GM12878 (cell line): Measurements from ENCODE around the gene MRPL46. TPM values are rescaled to one million over a fixed set of nuclear protein-coding genes. Genes with fewer than 3 reads are reported as not detected.

Experiments
- ATAC-seq: fragments of 200-7000 bp; cut with Tn5 transposase; 3 replicates; pipeline ENCODE4 v1.9.1; 2020; ENCODE audit warnings: mild to moderate bottlenecking, moderate library complexity
- BruUV-seq: library from RNA; stranded (reverse); fragments of 400-500 nt; replicated peaks from 2 replicates; lab custom pipeline; 2021; lab: Mats Ljungman, UMichigan
- CTCF ChIA-PET: fragments of 300-600 bp; sonication (Branson Sonifier 250); formaldehyde crosslinking; extraction: SDS; loops from one replicate; lab custom pipeline; 2021; ENCODE audit warnings: inconsistent platforms; lab: Yijun Ruan, JAX
- POLR2A ChIA-PET: fragments of 350-600 bp; formaldehyde crosslinking; extraction: SDS; loops from one replicate; lab custom pipeline; 2021; ENCODE audit warnings: inconsistent platforms; lab: Charles Lee
- RAD21 ChIA-PET: fragments of 300-600 bp; sonication (Branson Sonifier 250); formaldehyde crosslinking; loops from one replicate; lab custom pipeline; 2023; ENCODE audit warnings: antibody characterized with exemption; ENCODE audit not compliant: unreplicated experiment; lab: Charles Lee
- SMC1A ChIA-PET: fragments of 300-600 bp; sonication (Branson Sonifier 250); formaldehyde crosslinking; loops from one replicate; lab custom pipeline; 2023; ENCODE audit not compliant: unreplicated experiment, uncharacterized antibody; lab: Charles Lee
- DNase-seq: peaks from one replicate; pipeline ENCODE4 v3.0.0-alpha.2; 2011; ENCODE audit warnings: low read depth, low spot score
- FAIRE-seq: peaks from 3 replicates; lab custom pipeline; 2011; peaks lifted over from hg19 to GRCh38; lab: Jason Lieb, UNC
- H2AFZ ChIP-seq: 2 replicates; pipeline ENCODE4 v1.6.0; 2011; ENCODE audit warnings: low read depth, low read length, control low read depth; ENCODE audit not compliant: control insufficient read depth
- H3K27ac ChIP-seq: 2 replicates; pipeline ENCODE4 v1.5.1; 2011; ENCODE audit warnings: control low read depth; ENCODE audit not compliant: control insufficient read depth, insufficient read depth
- H3K27me3 ChIP-seq, 2 experiments: replicated peaks in 1 of 2; 2 replicates each; pipeline versions ENCODE4 v1.6.0 to v1.6.1; 2011; ENCODE audit warnings: low read length in 1 of 2; ENCODE audit not compliant: control insufficient read depth in 2 of 2, insufficient read depth in 2 of 2
- H3K36me3 ChIP-seq, 2 experiments: 2 replicates each; pipeline ENCODE4 v1.5.1; 2011; ENCODE audit warnings: low read length in 1 of 2; ENCODE audit not compliant: control insufficient read depth in 2 of 2, insufficient read depth in 2 of 2
- H3K4me1 ChIP-seq: 2 replicates; pipeline ENCODE4 v1.6.1; 2011; ENCODE audit warnings: mild to moderate bottlenecking, low read length, moderate library complexity, mixed read lengths; ENCODE audit not compliant: control insufficient read depth, insufficient read depth
- H3K4me2 ChIP-seq: 2 replicates; pipeline ENCODE4 v1.6.0; 2011; ENCODE audit warnings: control low read depth; ENCODE audit not compliant: control insufficient read depth, insufficient read depth
- H3K4me3 ChIP-seq: fragments of 200-600 bp; sonication (generic); 2 replicates; pipeline ENCODE4 v1.5.1; 2016
- H3K79me2 ChIP-seq: 2 replicates; pipeline ENCODE4 v1.6.0; 2011; ENCODE audit warnings: low read length; ENCODE audit not compliant: control insufficient read depth, insufficient read depth
- H3K9ac ChIP-seq: 2 replicates; pipeline ENCODE4 v1.8.0; 2011; ENCODE audit warnings: low read length, control low read depth, mixed read lengths; ENCODE audit not compliant: control insufficient read depth, insufficient read depth
- H3K9me3 ChIP-seq: replicated peaks from 3 replicates; pipeline ENCODE4 v1.5.1; 2011; ENCODE audit warnings: mild to moderate bottlenecking, low read length; ENCODE audit not compliant: control insufficient read depth, insufficient read depth
- H4K20me1 ChIP-seq: 2 replicates; pipeline ENCODE4 v1.6.0; 2011; ENCODE audit not compliant: control insufficient read depth, insufficient read depth
- CREM ChIP-seq: IDR thresholded peaks from 2 replicates; pipeline ENCODE4 v1.6.1; 2014; ENCODE audit warnings: antibody characterized with exemption, low read depth
- KLF5 ChIP-seq: fragments of 450-650 bp; IDR thresholded peaks from 2 replicates; pipeline ENCODE4 v1.6.1; 2014; ENCODE audit warnings: mild to moderate bottlenecking; ENCODE audit not compliant: partially characterized antibody
- MTA2 ChIP-seq: fragments of 450-650 bp; IDR thresholded peaks from 2 replicates; pipeline ENCODE4 v1.6.1; 2016; ENCODE audit warnings: low read depth, mild to moderate bottlenecking, moderate library complexity
- NR2F1 ChIP-seq: fragments of 450-650 bp; conservative IDR thresholded peaks from 2 replicates; pipeline ENCODE4 v1.6.1; 2017; ENCODE audit warnings: mild to moderate bottlenecking
- NRF1 ChIP-seq: conservative IDR thresholded peaks from 2 replicates; pipeline ENCODE4 v1.6.1; 2011; ENCODE audit warnings: mild to moderate bottlenecking, low read depth, low read length, improper control_type of control experiment
- SMC3 ChIP-seq: IDR thresholded peaks from 2 replicates; pipeline ENCODE4 v1.6.1; 2011; ENCODE audit warnings: low read length, improper control_type of control experiment, borderline replicate concordance
- SRF ChIP-seq, 2 experiments: IDR thresholded peaks; 2 replicates each; pipeline ENCODE4 v1.6.1; 2011; ENCODE audit warnings: low read depth in 2 of 2, low read length in 2 of 2, mild to moderate bottlenecking in 1 of 2, moderate library complexity in 1 of 2
- TAF1 ChIP-seq: IDR thresholded peaks from 2 replicates; pipeline ENCODE4 v1.6.1; 2011; ENCODE audit warnings: mild to moderate bottlenecking, low read depth, low read length, borderline replicate concordance
- WGBS: methylation state at CpG from one replicate; pipeline ENCODE4 v1.1.6; 2016; ENCODE audit warnings: low lambda C conversion rate; ENCODE audit not compliant: insufficient replicate concordance, insufficient coverage; ENCODE audit errors: missing lambda C conversion rate; 5-methylcytosine and 5-hydroxymethylcytosine counted together
- in situ Hi-C: fragments of 300-500 bp; cut with MboI; formaldehyde crosslinking; loops from 9 replicates; pipeline ENCODE4 v1.14.3; 2018; ENCODE audit warnings: mixed read lengths
- intact Hi-C: fragments of 100-400 bp; cut with micrococcal nuclease; formaldehyde crosslinking; loops from one replicate; pipeline ENCODE4 v1.14.2; 2022; ENCODE audit not compliant: unreplicated experiment
- polyA plus RNA-seq, 11 experiments: library from polyadenylated mRNA; depleted of rRNA in 4 of 11; unstranded in 6 of 11; stranded (reverse) in 5 of 11; fragments of >200 nt; fragmentation: Nextera tagmentation in 4 of 11; fragmentation: Illumina TruSeq in 1 of 11; extraction: Ambion mirVana in 4 of 11; extraction: Trizol in 1 of 11; gene quantifications; 1 replicate in 1 of 11; 2 replicates in 10 of 11; pipeline versions ENCODE4 v1.2.1 to v1.2.3, GENCODE V29; 2011 to 2016; ENCODE audit warnings: inconsistent platforms in 2 of 11, missing spikeins in 2 of 11, low read depth in 1 of 11
- total RNA-seq, 4 experiments: library from RNA; depleted of rRNA in 3 of 4; stranded (reverse); fragments of >200 nt in 3 of 4; fragmentation: Illumina TruSeq in 1 of 4; extraction: Trizol in 1 of 4; gene quantifications; 2 replicates each; pipeline versions ENCODE4 v1.2.1 to v1.2.3, GENCODE V29; 2013 to 2021
- TF ChIP-seq, protein P1 (sequence below): fragments of 450-650 bp; formaldehyde crosslinking; IDR thresholded peaks from 2 replicates; pipeline ENCODE4 v1.5.0; 2022; ENCODE audit warnings: mild to moderate bottlenecking, missing genetic modification characterization
- TF ChIP-seq, protein P2 (sequence below): fragments of 450-650 bp; IDR thresholded peaks from 2 replicates; pipeline ENCODE4 v1.6.1; 2016; ENCODE audit warnings: mild to moderate bottlenecking

MRPL46 gene
- total and polyA plus RNA-seq, 10 of the 15 experiments (the other 5 are each of a cell fraction or from before 2014, with no cell fraction given): 37.4 to 96.7 (median 52.9) TPM

DNA sequence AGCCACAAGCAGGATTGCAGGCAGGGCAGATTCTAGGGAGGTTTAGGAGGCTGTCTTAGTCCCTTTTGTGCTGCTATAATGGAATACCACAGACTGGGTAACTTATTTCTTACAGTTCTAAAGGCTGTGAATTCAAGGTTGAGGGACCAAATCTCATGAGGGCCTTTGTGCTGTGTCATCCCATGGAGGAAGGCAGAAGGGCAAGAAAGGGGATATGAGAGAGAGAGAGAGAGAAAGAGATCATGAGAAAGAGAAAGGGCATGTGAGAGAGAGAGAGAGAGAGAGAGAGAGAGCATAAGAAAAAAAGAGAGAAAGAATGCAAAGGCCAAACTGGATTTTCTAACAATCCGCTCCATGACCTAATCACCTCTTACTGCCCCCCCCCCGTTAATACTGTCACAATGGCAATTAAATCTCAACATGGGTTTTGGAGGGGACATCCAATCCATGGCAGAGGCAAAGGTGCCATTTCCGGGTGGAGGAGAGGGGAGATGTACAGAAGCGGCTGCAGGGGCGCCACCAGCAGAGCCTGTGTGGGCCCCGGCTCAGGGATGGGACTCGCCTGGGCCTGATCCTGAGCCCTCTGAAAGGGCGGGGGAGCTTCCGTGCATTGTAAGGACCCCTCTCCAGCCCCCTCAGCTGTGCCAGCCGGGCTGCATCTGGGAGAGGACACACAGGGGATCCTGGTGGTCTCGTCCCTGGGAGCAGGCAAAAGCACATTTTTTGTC lies 20.8 kb upstream of the MRPL46 start (continued):
- TF ChIP-seq TAF1 (no peak), CREM (no peak), SMC3 (no peak)
- TF ChIP-seq, all 136 proteins: peak for 0

DNA sequence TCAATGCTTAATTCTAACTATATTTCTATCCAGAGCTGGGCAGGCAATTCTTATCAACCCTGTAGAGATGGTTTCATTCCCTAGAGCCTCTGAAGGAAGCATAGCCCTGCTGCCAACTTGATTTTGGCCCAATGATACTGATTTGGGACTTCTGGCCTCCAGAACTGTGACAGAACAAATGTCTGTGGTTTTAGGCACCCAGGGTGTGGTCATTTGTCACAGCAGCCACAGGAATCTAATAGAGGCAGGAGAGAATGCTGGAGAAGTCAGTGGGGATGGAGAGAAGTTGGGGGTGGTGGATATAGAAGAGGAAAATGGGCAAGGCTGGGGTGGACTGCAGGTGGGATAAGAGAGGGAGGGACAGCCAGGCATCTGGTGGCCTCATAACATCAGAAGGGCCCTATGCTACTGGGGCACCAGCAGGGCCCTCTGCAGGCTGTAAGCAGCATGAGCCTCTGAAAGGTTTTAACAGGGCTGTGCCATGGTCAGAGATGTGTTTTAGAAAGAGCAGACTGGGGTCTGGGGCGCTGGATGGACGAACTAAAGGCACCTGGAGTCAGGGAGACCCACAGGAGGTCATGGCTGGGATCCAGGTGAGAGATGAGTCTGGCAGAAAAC lies 20.1 kb upstream of the MRPL46 start:
- Histone ChIP-seq H4K20me1 (no peaks in the 10 kb centered on the region), H3K9ac (no peak overlapping the region), H2AFZ (no peak overlapping the region), H3K36me3 (no peaks in the 10 kb centered on the region), H3K27me3 (no peaks in the 10 kb centered on the region), H3K79me2 (no peaks in the 10 kb centered on the region), H3K9me3 (no peaks in the 10 kb centered on the region), H3K27ac (no peak overlapping the region)
- no TSS peak for BruUV-seq
- ChIA-PET POLR2A (no interaction called here), CTCF (no interaction called here), RAD21 (no interaction called here), SMC1A (no interaction called here)
- in situ Hi-C loops (no loop called here), intact Hi-C loops (no loop called here)
- WGBS: 97% methylated on average over 2 of the region's 2 CpGs
- DNase-seq (no peak), FAIRE-seq (no peak), ATAC-seq (no peak)
- TF ChIP-seq, protein P1, sequence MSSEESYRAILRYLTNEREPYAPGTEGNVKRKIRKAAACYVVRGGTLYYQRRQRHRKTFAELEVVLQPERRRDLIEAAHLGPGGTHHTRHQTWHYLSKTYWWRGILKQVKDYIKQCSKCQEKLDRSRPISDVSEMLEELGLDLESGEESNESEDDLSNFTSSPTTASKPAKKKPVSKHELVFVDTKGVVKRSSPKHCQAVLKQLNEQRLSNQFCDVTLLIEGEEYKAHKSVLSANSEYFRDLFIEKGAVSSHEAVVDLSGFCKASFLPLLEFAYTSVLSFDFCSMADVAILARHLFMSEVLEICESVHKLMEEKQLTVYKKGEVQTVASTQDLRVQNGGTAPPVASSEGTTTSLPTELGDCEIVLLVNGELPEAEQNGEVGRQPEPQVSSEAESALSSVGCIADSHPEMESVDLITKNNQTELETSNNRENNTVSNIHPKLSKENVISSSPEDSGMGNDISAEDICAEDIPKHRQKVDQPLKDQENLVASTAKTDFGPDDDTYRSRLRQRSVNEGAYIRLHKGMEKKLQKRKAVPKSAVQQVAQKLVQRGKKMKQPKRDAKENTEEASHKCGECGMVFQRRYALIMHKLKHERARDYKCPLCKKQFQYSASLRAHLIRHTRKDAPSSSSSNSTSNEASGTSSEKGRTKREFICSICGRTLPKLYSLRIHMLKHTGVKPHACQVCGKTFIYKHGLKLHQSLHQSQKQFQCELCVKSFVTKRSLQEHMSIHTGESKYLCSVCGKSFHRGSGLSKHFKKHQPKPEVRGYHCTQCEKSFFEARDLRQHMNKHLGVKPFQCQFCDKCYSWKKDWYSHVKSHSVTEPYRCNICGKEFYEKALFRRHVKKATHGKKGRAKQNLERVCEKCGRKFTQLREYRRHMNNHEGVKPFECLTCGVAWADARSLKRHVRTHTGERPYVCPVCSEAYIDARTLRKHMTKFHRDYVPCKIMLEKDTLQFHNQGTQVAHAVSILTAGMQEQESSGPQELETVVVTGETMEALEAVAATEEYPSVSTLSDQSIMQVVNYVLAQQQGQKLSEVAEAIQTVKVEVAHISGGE (CRISPR knock-in tag): no peak
- TF ChIP-seq NR2F1 (no peak), KLF5 (no peak), NRF1 (no peak), MTA2 (no peak), SRF (IDR thresholded peaks at IDR 0.05; ENCODE audit: low read depth in 2 of 2, low read length in 2 of 2) (no peak)
- TF ChIP-seq, protein P2, sequence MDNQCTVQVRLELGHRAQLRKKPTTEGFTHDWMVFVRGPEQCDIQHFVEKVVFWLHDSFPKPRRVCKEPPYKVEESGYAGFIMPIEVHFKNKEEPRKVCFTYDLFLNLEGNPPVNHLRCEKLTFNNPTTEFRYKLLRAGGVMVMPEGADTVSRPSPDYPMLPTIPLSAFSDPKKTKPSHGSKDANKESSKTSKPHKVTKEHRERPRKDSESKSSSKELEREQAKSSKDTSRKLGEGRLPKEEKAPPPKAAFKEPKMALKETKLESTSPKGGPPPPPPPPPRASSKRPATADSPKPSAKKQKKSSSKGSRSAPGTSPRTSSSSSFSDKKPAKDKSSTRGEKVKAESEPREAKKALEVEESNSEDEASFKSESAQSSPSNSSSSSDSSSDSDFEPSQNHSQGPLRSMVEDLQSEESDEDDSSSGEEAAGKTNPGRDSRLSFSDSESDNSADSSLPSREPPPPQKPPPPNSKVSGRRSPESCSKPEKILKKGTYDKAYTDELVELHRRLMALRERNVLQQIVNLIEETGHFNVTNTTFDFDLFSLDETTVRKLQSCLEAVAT: no peak
- TF ChIP-seq, all 136 proteins: peak for 0
- Histone ChIP-seq H3K4me3 (no peak overlapping the region), H3K4me2 (no peak overlapping the region), H3K4me1 (no peaks in the 10 kb centered on the region)
